H9 (cell line): Measurements from ENCODE around the gene FGR. TPM values are rescaled to one million over a fixed set of nuclear protein-coding genes. Genes with fewer than 3 reads are reported as not detected.

Experiments used
- DNase-seq: peaks from one replicate; pipeline ENCODE4 v3.0.0-alpha.2; 2017
- H2AFZ ChIP-seq: one replicate; pipeline ENCODE4 v1.6.1; 2013; ENCODE audit warnings: mild to moderate bottlenecking, low read length, control low read depth, moderate library complexity
- H2AK5ac ChIP-seq: 2 replicates; pipeline ENCODE4 v1.6.1; 2013; ENCODE audit warnings: low read length, control low read depth, mixed read lengths; ENCODE audit not compliant: insufficient read length
- H2BK120ac ChIP-seq: one replicate; pipeline ENCODE4 v1.6.1; 2013; ENCODE audit warnings: low read depth, mild to moderate bottlenecking, low read length, control low read depth, inconsistent platforms; ENCODE audit not compliant: poor library complexity, severe bottlenecking
- H2BK12ac ChIP-seq: 2 replicates; pipeline ENCODE4 v1.6.1; 2013; ENCODE audit warnings: low read length, control low read depth, mixed read lengths, low read depth; ENCODE audit not compliant: insufficient read length
- H2BK15ac ChIP-seq: 2 replicates; pipeline ENCODE4 v1.6.1; 2013; ENCODE audit warnings: low read depth, low read length, control low read depth
- H2BK20ac ChIP-seq: one replicate; pipeline ENCODE4 v1.6.1; 2013; ENCODE audit warnings: low read depth, mild to moderate bottlenecking, low read length, control low read depth, inconsistent platforms; ENCODE audit not compliant: poor library complexity, severe bottlenecking
- H2BK5ac ChIP-seq: 2 replicates; pipeline ENCODE4 v1.6.1; 2013; ENCODE audit warnings: low read length, control low read depth, mixed read lengths; ENCODE audit not compliant: insufficient read length
- H3K14ac ChIP-seq: 2 replicates; pipeline ENCODE4 v1.6.1; 2013; ENCODE audit warnings: low read length, control low read depth; ENCODE audit not compliant: insufficient read depth
- H3K18ac ChIP-seq: 2 replicates; pipeline ENCODE4 v1.6.1; 2013; ENCODE audit warnings: low read depth, mild to moderate bottlenecking, mixed read lengths, low read length, control low read depth; ENCODE audit not compliant: insufficient read length
- H3K23ac ChIP-seq: 2 replicates; pipeline ENCODE4 v1.6.1; 2013; ENCODE audit warnings: low read length, control low read depth, mixed read lengths, low read depth; ENCODE audit not compliant: insufficient read length
- H3K23me2 ChIP-seq: 2 replicates; pipeline ENCODE4 v1.6.1; 2013; ENCODE audit warnings: low read depth, mild to moderate bottlenecking, mixed read lengths, low read length, control low read depth; ENCODE audit not compliant: insufficient read length, poor library complexity, severe bottlenecking
- H3K27ac ChIP-seq: 2 replicates; pipeline ENCODE4 v1.5.1; 2013; ENCODE audit warnings: low read length, control low read depth, mixed read lengths, low read depth; ENCODE audit not compliant: insufficient read length
- H3K27me3 ChIP-seq: 2 replicates; pipeline ENCODE4 v1.6.1; 2013; ENCODE audit warnings: low read length, control low read depth, inconsistent platforms; ENCODE audit not compliant: insufficient read depth
- H3K4ac ChIP-seq: 2 replicates; pipeline ENCODE4 v1.6.1; 2013; ENCODE audit warnings: low read depth, mild to moderate bottlenecking, control low read depth, inconsistent platforms, low read length, moderate library complexity
- H3K4me1 ChIP-seq: 2 replicates; pipeline ENCODE4 v1.6.1; 2013; ENCODE audit warnings: low read length, control low read depth, inconsistent platforms; ENCODE audit not compliant: insufficient read depth
- H3K4me2 ChIP-seq: 2 replicates; pipeline ENCODE4 v1.6.1; 2013; ENCODE audit warnings: low read length, control low read depth, mixed read lengths; ENCODE audit not compliant: insufficient read length, insufficient read depth
- H3K56ac ChIP-seq: 2 replicates; pipeline ENCODE4 v1.6.1; 2013; ENCODE audit warnings: low read depth, mild to moderate bottlenecking, mixed read lengths, low read length, control low read depth; ENCODE audit not compliant: insufficient read length
- H3K79me1 ChIP-seq: 2 replicates; pipeline ENCODE4 v1.6.1; 2013; ENCODE audit warnings: low read depth, mild to moderate bottlenecking, moderate library complexity, low read length, control low read depth, inconsistent platforms; ENCODE audit not compliant: insufficient read depth, poor library complexity, severe bottlenecking
- H3K79me2 ChIP-seq: 2 replicates; pipeline ENCODE4 v1.6.1; 2013; ENCODE audit warnings: low read length, control low read depth, inconsistent platforms; ENCODE audit not compliant: insufficient read depth
- H3K9ac ChIP-seq: 2 replicates; pipeline ENCODE4 v1.6.1; 2013; ENCODE audit warnings: low read length, control low read depth, mixed read lengths; ENCODE audit not compliant: insufficient read length; ENCODE audit errors: extremely low read depth
- H3K9me3 ChIP-seq: one replicate; pipeline ENCODE4 v1.6.1; 2013; ENCODE audit warnings: low read depth, low read length, inconsistent platforms; ENCODE audit not compliant: control insufficient read depth
- H3T11ph ChIP-seq: one replicate; pipeline ENCODE4 v1.6.1; 2013; ENCODE audit warnings: mild to moderate bottlenecking, low read length, control low read depth, inconsistent platforms
- H4K20me1 ChIP-seq: one replicate; pipeline ENCODE4 v1.6.1; 2013; ENCODE audit not compliant: control insufficient read depth, insufficient read length, insufficient read depth
- H4K5ac ChIP-seq: 2 replicates; pipeline ENCODE4 v1.6.1; 2013; ENCODE audit warnings: low read depth, mild to moderate bottlenecking, mixed read lengths, low read length, control low read depth; ENCODE audit not compliant: insufficient read length
- H4K8ac ChIP-seq: replicated peaks from 2 replicates; pipeline ENCODE4 v1.6.1; 2013; ENCODE audit warnings: low read length, control low read depth, mixed read lengths, low read depth; ENCODE audit not compliant: insufficient read length
- H4K91ac ChIP-seq: 2 replicates; pipeline ENCODE4 v1.6.1; 2013; ENCODE audit warnings: low read depth, mild to moderate bottlenecking, moderate library complexity, mixed read lengths, low read length, control low read depth; ENCODE audit not compliant: insufficient read length
- H3K27ac Mint-ChIP-seq, 3 experiments: 2 replicates in 2 of 3; 3 replicates in 1 of 3; pipeline ENCODE4 v1.8.0; 2020 to 2021; ENCODE audit warnings: mixed read lengths in 3 of 3, mild to moderate bottlenecking in 1 of 3, moderate library complexity in 1 of 3
- H3K27me3 Mint-ChIP-seq: 2 replicates; pipeline ENCODE4 v1.8.0; 2021; ENCODE audit warnings: low read depth, mild to moderate bottlenecking, moderate library complexity, mixed read lengths
- H3K36me3 Mint-ChIP-seq, 3 experiments: 2 replicates in 2 of 3; 3 replicates in 1 of 3; pipeline ENCODE4 v1.8.0; 2020 to 2021; ENCODE audit warnings: low read depth in 3 of 3, mixed read lengths in 3 of 3; ENCODE audit not compliant: insufficient read depth in 1 of 3
- H3K4me1 Mint-ChIP-seq, 2 experiments: 2 replicates each; pipeline ENCODE4 v1.8.0; 2020; ENCODE audit warnings: mixed read lengths in 2 of 2
- H3K4me3 Mint-ChIP-seq, 2 experiments: 2 replicates in 1 of 2; 3 replicates in 1 of 2; pipeline ENCODE4 v1.8.0; 2020 to 2021; ENCODE audit warnings: mild to moderate bottlenecking in 2 of 2, mixed read lengths in 2 of 2, moderate library complexity in 1 of 2
- H3K9me3 Mint-ChIP-seq, 2 experiments: 2 replicates in 1 of 2; 3 replicates in 1 of 2; pipeline ENCODE4 v1.8.0; 2020; ENCODE audit warnings: mild to moderate bottlenecking in 2 of 2, mixed read lengths in 2 of 2, moderate library complexity in 1 of 2
- CTCF ChIP-seq: fragments of 200-600 bp; sonication (generic); conservative IDR thresholded peaks from 3 replicates; pipeline ENCODE4 v1.8.0; 2021; ENCODE audit warnings: antibody characterized with exemption, mild to moderate bottlenecking
- WGBS: extraction: QIAGEN DNeasy Blood & Tissue Kit; methylation state at CpG from one replicate; pipeline ENCODE4 v1.1.7; 2013; ENCODE audit warnings: missing lambda C conversion rate, low lambda C conversion rate, mixed read lengths; ENCODE audit not compliant: insufficient read length; ENCODE audit errors: extremely low coverage; 5-methylcytosine and 5-hydroxymethylcytosine counted together
- total RNA-seq: library from RNA; stranded (reverse); gene quantifications from 2 replicates; pipeline ENCODE4 v1.2.1, GENCODE V29; 2021

Gene FGR
- total RNA-seq, 1 experiment from 2014 or later = not detected

GRCh38 chr1:27611450-27611849 is 23.5 kb downstream of the FGR start:
- Histone ChIP-seq H4K91ac (no peak overlapping the region), H2BK12ac (no peak overlapping the region), H3K27me3 (no peaks in the 10 kb centered on the region), H2AK5ac (no peak overlapping the region), H3K9ac (no peak overlapping the region), H3T11ph (no peak overlapping the region), H3K9me3 (no peaks in the 10 kb centered on the region), H2BK20ac (no peak overlapping the region), H3K56ac (no peak overlapping the region), H2BK120ac (no peak overlapping the region), H3K79me2 (no peaks in the 10 kb centered on the region), H3K79me1 (no peaks in the 10 kb centered on the region), H3K14ac (no peak overlapping the region), H2BK15ac (no peak overlapping the region), H3K23me2 (peaks cover 6% of the 10 kb centered on the region), H2BK5ac (no peak overlapping the region), H4K5ac (no peak overlapping the region), H3K23ac (no peak overlapping the region), H3K4ac (no peak overlapping the region), H3K27ac (no peak overlapping the region), H3K4me1 (peaks cover 3% of the 10 kb centered on the region; the same call in 1 of the 2 replicates), H2AFZ (no peak overlapping the region), H3K18ac (no peak overlapping the region), H3K4me2 (no peak overlapping the region), H4K8ac (no peak overlapping the region), H4K20me1 (no peaks in the 10 kb centered on the region)
- Mint-ChIP-seq H3K4me1 (peaks cover 25 to 26% of the 10 kb centered on the region in 2 experiments), H3K27ac (no peak overlapping the region), H3K4me3 (no peak overlapping the region), H3K27me3 (peaks cover 21% of the 10 kb centered on the region), H3K9me3 (no peaks in the 10 kb centered on the region), H3K36me3 (no peaks in the 10 kb centered on the region)
- TF ChIP-seq CTCF = no peak
- no peak for DNase-seq
- whole genome bisulfite sequencing = no CpG with 5 or more reads among the region's 4 CpGs
